Smooth muscle cell (in vitro differentiated cells): ENCODE results near the gene PDE4D. TPM values are rescaled to one million over a fixed set of nuclear protein-coding genes. Genes with fewer than 3 reads are reported as not detected.
A peak's percentile ranks its signal among the peaks of the same experiment; 100 is the strongest.
"Not testable (repeated sequence)": the region's sequence is repeated elsewhere in the genome, so short reads cannot be mapped to it uniquely, and the experiment has no call there.

Source experiments
- DNase-seq: peaks from one replicate; lab custom pipeline; 2025; ENCODE audit not compliant: unreplicated experiment; lab: John Stamatoyannopoulos, UW
- H2AFZ ChIP-seq: fragments of 200-600 bp; sonication (generic); 2 replicates; pipeline ENCODE4 v1.6.0; 2016; ENCODE audit warnings: antibody characterized with exemption, low read depth, mild to moderate bottlenecking
- H3F3A ChIP-seq: fragments of 200-600 bp; sonication (generic); 2 replicates; pipeline ENCODE4 v1.6.0; 2017; ENCODE audit warnings: antibody characterized with exemption, low read depth
- H3K27ac ChIP-seq: fragments of 200-600 bp; sonication (generic); 2 replicates; pipeline ENCODE4 v1.5.1; 2016; ENCODE audit warnings: low read depth, mild to moderate bottlenecking
- H3K27me3 ChIP-seq: fragments of 200-600 bp; sonication (generic); 2 replicates; pipeline ENCODE4 v1.6.1; 2016; ENCODE audit warnings: low read depth, mild to moderate bottlenecking
- H3K36me3 ChIP-seq: fragments of 200-600 bp; sonication (generic); 2 replicates; pipeline ENCODE4 v1.5.1; 2016; ENCODE audit warnings: low read depth
- H3K4me1 ChIP-seq: fragments of 200-600 bp; sonication (generic); 2 replicates; pipeline ENCODE4 v1.5.1; 2016; ENCODE audit warnings: low read depth
- H3K4me2 ChIP-seq: fragments of 200-600 bp; sonication (generic); 2 replicates; pipeline ENCODE4 v1.6.0; 2016; ENCODE audit warnings: mild to moderate bottlenecking
- H3K4me3 ChIP-seq: fragments of 200-600 bp; sonication (generic); 2 replicates; pipeline ENCODE4 v1.5.1; 2016; ENCODE audit warnings: mild to moderate bottlenecking
- H3K79me2 ChIP-seq: fragments of 200-600 bp; sonication (generic); 2 replicates; pipeline ENCODE4 v1.6.0; 2016; ENCODE audit warnings: low read depth, mild to moderate bottlenecking
- H3K9ac ChIP-seq: fragments of 200-600 bp; sonication (generic); 2 replicates; pipeline ENCODE4 v1.6.0; 2016; ENCODE audit warnings: low read depth
- H3K9me3 ChIP-seq: fragments of 200-600 bp; sonication (generic); replicated peaks from 2 replicates; pipeline ENCODE4 v1.5.1; 2016; ENCODE audit warnings: low read depth
- H4K20me1 ChIP-seq: fragments of 200-600 bp; sonication (generic); 2 replicates; pipeline ENCODE4 v1.6.0; 2016; ENCODE audit warnings: low read depth
- CTCF ChIP-seq: fragments of 200-600 bp; sonication (generic); IDR thresholded peaks from 2 replicates; pipeline ENCODE4 v1.5.1; 2017; ENCODE audit warnings: borderline replicate concordance, mild to moderate bottlenecking, antibody characterized with exemption; ENCODE audit not compliant: insufficient read depth, poor library complexity, severe bottlenecking
- WGBS: methylation state at CpG from one replicate; pipeline ENCODE4 v1.1.7; 2016; ENCODE audit warnings: low lambda C conversion rate; 5-methylcytosine and 5-hydroxymethylcytosine counted together
- polyA plus RNA-seq: library from polyadenylated mRNA; unstranded; fragments of >200 nt; fragmentation: Nextera tagmentation; extraction: Ambion mirVana; gene quantifications from 2 replicates; pipeline ENCODE4 v1.2.1, GENCODE V29; 2016
- total RNA-seq: library from RNA; depleted of rRNA; stranded (reverse); fragments of >200 nt; gene quantifications from 2 replicates; pipeline ENCODE4 v1.2.3, GENCODE V29; 2014

Gene PDE4D
- total and polyA plus RNA-seq, 2 experiments from 2014 or later = 16.4 to 61.0 TPM

- no peak for DNase-seq
- no peaks in the 10 kb centered on the region for H3K79me2 ChIP-seq
- no peak overlapping the region for H3K4me2 ChIP-seq
- H3K4me1 ChIP-seq = peaks cover 3% of the 10 kb centered on the region
- H3K9me3 ChIP-seq = no peaks in the 10 kb centered on the region
- H2AFZ ChIP-seq = no peak overlapping the region
- H3K27ac ChIP-seq = no peak overlapping the region
- WGBS = 12% methylated on average over 1 of the region's 1 CpG
- no peaks in the 10 kb centered on the region for H3K36me3 ChIP-seq
- no peak overlapping the region for H3K9ac ChIP-seq
- H3F3A ChIP-seq = peaks cover 3% of the 10 kb centered on the region
- H3K4me3 ChIP-seq = no peak overlapping the region
- TF ChIP-seq CTCF = no peak
- H3K27me3 ChIP-seq = peaks cover 16% of the 10 kb centered on the region
- peaks cover 75% of the 10 kb centered on the region for H4K20me1 ChIP-seq
Measured at GRCh38 chr5:59471463-59471862, 422.1 kb downstream of the PDE4D start.

GRCh38 chr5:59467969-59468368 is 425.6 kb downstream of the PDE4D start:
- H3F3A ChIP-seq = peaks cover 7% of the 10 kb centered on the region
- H3K27me3 ChIP-seq = no peaks in the 10 kb centered on the region
- peaks cover 43% of the 10 kb centered on the region for H4K20me1 ChIP-seq
- H3K27ac ChIP-seq = no peak overlapping the region
- no peak overlapping the region for H3K4me3 ChIP-seq
- H2AFZ ChIP-seq = no peak overlapping the region
- no peaks in the 10 kb centered on the region for H3K79me2 ChIP-seq
- H3K4me1 ChIP-seq = peaks cover 11% of the 10 kb centered on the region
- H3K4me2 ChIP-seq = no peak overlapping the region
- 89% methylated on average over 2 of the region's 2 CpGs for WGBS
- TF ChIP-seq CTCF = no peak
- H3K9me3 ChIP-seq = no peaks in the 10 kb centered on the region
- H3K36me3 ChIP-seq = no peaks in the 10 kb centered on the region
- no peak overlapping the region for H3K9ac ChIP-seq
- DNase-seq = no peak

- Histone ChIP-seq H3K4me2 (peak overlapping the region; percentile 79), H3K4me1 (peaks cover 11% of the 10 kb centered on the region), H3F3A (peaks cover 7% of the 10 kb centered on the region), H3K27me3 (peaks cover 7% of the 10 kb centered on the region), H3K9me3 (no peaks in the 10 kb centered on the region), H3K9ac (no peak overlapping the region), H2AFZ (no peak overlapping the region), H4K20me1 (peaks cover 28% of the 10 kb centered on the region), H3K36me3 (no peaks in the 10 kb centered on the region), H3K27ac (peak overlapping the region; percentile 51), H3K79me2 (no peaks in the 10 kb centered on the region), H3K4me3 (no peak overlapping the region)
- DNase-seq = no peak
- WGBS = 5% methylated on average over 2 of the region's 2 CpGs
- TF ChIP-seq CTCF = no peak
Measured at GRCh38 chr5:59466271-59466670, 427.3 kb downstream of the PDE4D start.

GRCh38 chr5:59464969-59465368 is 428.6 kb downstream of the PDE4D start:
- Histone ChIP-seq H3K9me3 (no peaks in the 10 kb centered on the region), H3K9ac (no peak overlapping the region), H3K79me2 (no peaks in the 10 kb centered on the region), H3K27ac (no peak overlapping the region), H4K20me1 (peaks cover 24% of the 10 kb centered on the region), H3K4me1 (peaks cover 11% of the 10 kb centered on the region), H3K36me3 (no peaks in the 10 kb centered on the region), H3K4me3 (no peak overlapping the region), H3F3A (peaks cover 7% of the 10 kb centered on the region), H3K27me3 (peaks cover 7% of the 10 kb centered on the region), H3K4me2 (no peak overlapping the region), H2AFZ (no peak overlapping the region)
- TF ChIP-seq CTCF = no peak
- no peak for DNase-seq
- WGBS = 94% methylated on average over 3 of the region's 3 CpGs

GRCh38 chr5:59463618-59464166 is 429.8 kb downstream of the PDE4D start:
- 67% methylated on average over 4 of the region's 4 CpGs for WGBS
- Histone ChIP-seq H4K20me1 (peaks cover 17% of the 10 kb centered on the region), H3K4me1 (peaks cover 11% of the 10 kb centered on the region), H3K27me3 (peaks cover 16% of the 10 kb centered on the region)
- H3K36me3 ChIP-seq, H3K4me2 ChIP-seq, H3K79me2 ChIP-seq, H2AFZ ChIP-seq, H3F3A ChIP-seq, H3K27ac ChIP-seq, H3K4me3 ChIP-seq, H3K9ac ChIP-seq, H3K9me3 ChIP-seq, DNase-seq: not testable (repeated sequence)
